Caco-2 (cell line): ENCODE results near the gene MEGF11. TPM values are rescaled to one million over a fixed set of nuclear protein-coding genes. Genes with fewer than 3 reads are reported as not detected.

Experiments
- BruUV-seq: library from RNA; stranded (reverse); fragments of 400-500 nt; replicated peaks from 2 replicates; lab custom pipeline; 2021; lab: Mats Ljungman, UMichigan
- CTCF ChIA-PET: fragments of 300-600 bp; sonication (Branson Sonifier 250); formaldehyde crosslinking; loops from one replicate; lab custom pipeline; 2022; ENCODE audit warnings: antibody characterized with exemption; lab: Charles Lee
- POLR2A ChIA-PET: fragments of 300-600 bp; sonication (Branson Sonifier 250); formaldehyde crosslinking; loops from one replicate; lab custom pipeline; 2022; ENCODE audit warnings: antibody characterized with exemption; lab: Charles Lee
- DNase-seq, 2 experiments: peaks; one replicate each; pipeline versions ENCODE4 v3.0.0 to v3.0.0-alpha.2; 2020 to 2022
- H3K27me3 ChIP-seq: replicated peaks from 2 replicates; pipeline ENCODE4 v1.6.0; 2011; ENCODE audit warnings: low read length; ENCODE audit not compliant: control insufficient read depth, insufficient read depth
- H3K36me3 ChIP-seq: 2 replicates; pipeline ENCODE4 v1.5.1; 2011; ENCODE audit warnings: low read length; ENCODE audit not compliant: control insufficient read depth, insufficient read depth
- H3K4me1 ChIP-seq: fragments of 250-450 bp; sonication (Bioruptor Pico); 2 replicates; pipeline ENCODE4 v1.5.1; 2020; ENCODE audit warnings: mild to moderate bottlenecking
- H3K4me3 ChIP-seq: 2 replicates; pipeline ENCODE4 v1.5.1; 2011; ENCODE audit warnings: low read depth, mild to moderate bottlenecking, control low read depth, low read length
- H3K9me3 ChIP-seq: fragments of 250-450 bp; sonication (Bioruptor Pico); 2 replicates; pipeline ENCODE4 v1.5.1; 2020; ENCODE audit warnings: mild to moderate bottlenecking, moderate library complexity
- H3K27ac Mint-ChIP-seq: one replicate; pipeline ENCODE4 v1.8.0; 2022; ENCODE audit warnings: mixed read lengths; ENCODE audit not compliant: unreplicated experiment
- H3K27me3 Mint-ChIP-seq: one replicate; pipeline ENCODE4 v1.8.0; 2022; ENCODE audit warnings: mixed read lengths; ENCODE audit not compliant: insufficient read depth, unreplicated experiment
- H3K36me3 Mint-ChIP-seq: one replicate; pipeline ENCODE4 v1.8.0; 2022; ENCODE audit warnings: mild to moderate bottlenecking, mixed read lengths; ENCODE audit not compliant: insufficient read depth, unreplicated experiment
- H3K4me1 Mint-ChIP-seq: one replicate; pipeline ENCODE4 v1.8.0; 2022; ENCODE audit warnings: low read depth, mixed read lengths; ENCODE audit not compliant: unreplicated experiment
- H3K4me3 Mint-ChIP-seq: one replicate; pipeline ENCODE4 v1.8.0; 2022; ENCODE audit warnings: mild to moderate bottlenecking, moderate library complexity, mixed read lengths; ENCODE audit not compliant: unreplicated experiment
- H3K9me3 Mint-ChIP-seq: one replicate; pipeline ENCODE4 v1.8.0; 2022; ENCODE audit warnings: mixed read lengths; ENCODE audit not compliant: unreplicated experiment
- CTCF ChIP-seq, 2 experiments: fragments of 200-600 bp in 1 of 2; IDR thresholded peaks; 1 replicate in 1 of 2; 2 replicates in 1 of 2; pipeline versions ENCODE4 v1.5.1 to v1.8.0; 2011 to 2022; ENCODE audit warnings: antibody characterized with exemption in 1 of 2, control low read depth in 1 of 2, inconsistent platforms in 1 of 2, low read depth in 1 of 2, low read length in 1 of 2, mild to moderate bottlenecking in 1 of 2, moderate library complexity in 1 of 2; ENCODE audit not compliant: insufficient read depth in 1 of 2, severe bottlenecking in 1 of 2, unreplicated experiment in 1 of 2
- intact Hi-C: fragments of 100-400 bp; cut with micrococcal nuclease; formaldehyde crosslinking; loops from one replicate; pipeline ENCODE4 v1.10.0; 2022; ENCODE audit not compliant: unreplicated experiment
- total RNA-seq: library from RNA; stranded (reverse); gene quantifications from 2 replicates; pipeline ENCODE4 v1.2.3, GENCODE V29; 2022

Gene MEGF11
- total RNA-seq, 1 experiment from 2014 or later = 0.66 TPM

GRCh38 chr15:65920825-65921309 lies 332.7 kb downstream of the MEGF11 start:
- no peaks in the 10 kb centered on the region for H3K27me3 ChIP-seq
- ChIA-PET CTCF (interaction anchor here (0.5 to 1.0 kb wide), 2 partner anchors 96 to 555 kb away, joined by 3 to 6 read pairs; no protein-coding TSS in a partner anchor), POLR2A (no interaction called here)
- H3K4me1 Mint-ChIP-seq = no peaks in the 10 kb centered on the region
- no peaks in the 10 kb centered on the region; the same call in 1 of the 2 replicates for H3K4me1 ChIP-seq
- intact Hi-C loops = no loop called here
- H3K9me3 ChIP-seq = no peaks in the 10 kb centered on the region
- peaks cover 6% of the 10 kb centered on the region for H3K36me3 Mint-ChIP-seq
- TF ChIP-seq CTCF (IDR thresholded peaks at IDR 0.05; ENCODE audit: insufficient read depth in 1 of 2, low read depth in 1 of 2, low read length in 1 of 2, severe bottlenecking in 1 of 2, unreplicated experiment in 1 of 2) = no peak
- no peak overlapping the region for H3K27ac Mint-ChIP-seq
- no TSS peak for BruUV-seq
- no peaks in the 10 kb centered on the region for H3K27me3 Mint-ChIP-seq
- H3K4me3 Mint-ChIP-seq = no peak overlapping the region
- no peaks in the 10 kb centered on the region for H3K9me3 Mint-ChIP-seq
- no peak for DNase-seq
- H3K36me3 ChIP-seq = 0 out of 2 replicates have a peak, but pooled peaks cover 1% of the 10 kb centered on the region
- no peak overlapping the region for H3K4me3 ChIP-seq

GRCh38 chr15:65920121-65920520 lies 333.4 kb downstream of the MEGF11 start:
- Histone ChIP-seq H3K9me3 (no peaks in the 10 kb centered on the region), H3K4me1 (no peaks in the 10 kb centered on the region; the same call in 1 of the 2 replicates), H3K4me3 (no peak overlapping the region), H3K27me3 (no peaks in the 10 kb centered on the region), H3K36me3 (0 out of 2 replicates have a peak, but pooled peaks cover 1% of the 10 kb centered on the region)
- no peak overlapping the region for H3K27ac Mint-ChIP-seq
- BruUV-seq = no TSS peak
- POLR2A ChIA-PET = no interaction called here
- intact Hi-C loops = no loop called here
- no peak overlapping the region for H3K4me3 Mint-ChIP-seq
- peaks cover 6% of the 10 kb centered on the region for H3K36me3 Mint-ChIP-seq
- no peak for TF ChIP-seq CTCF (IDR thresholded peaks at IDR 0.05; ENCODE audit: insufficient read depth in 1 of 2, low read depth in 1 of 2, low read length in 1 of 2, severe bottlenecking in 1 of 2, unreplicated experiment in 1 of 2)
- CTCF ChIA-PET = no interaction called here
- DNase-seq = no peak
- H3K27me3 Mint-ChIP-seq = no peaks in the 10 kb centered on the region
- H3K4me1 Mint-ChIP-seq = no peaks in the 10 kb centered on the region
- no peaks in the 10 kb centered on the region for H3K9me3 Mint-ChIP-seq

- no peak for DNase-seq
- POLR2A ChIA-PET = no interaction called here
- Histone ChIP-seq H3K4me3 (no peak overlapping the region), H3K4me1 (no peaks in the 10 kb centered on the region; the same call in 1 of the 2 replicates), H3K27me3 (no peaks in the 10 kb centered on the region), H3K9me3 (no peaks in the 10 kb centered on the region), H3K36me3 (0 out of 2 replicates have a peak, but pooled peaks cover 1% of the 10 kb centered on the region)
- Mint-ChIP-seq H3K27me3 (no peaks in the 10 kb centered on the region), H3K4me1 (no peaks in the 10 kb centered on the region), H3K9me3 (no peaks in the 10 kb centered on the region), H3K4me3 (no peak overlapping the region), H3K27ac (no peak overlapping the region), H3K36me3 (peaks cover 6% of the 10 kb centered on the region)
- intact Hi-C loops = loop anchor here (5.0 kb wide), 1 partner anchor 368 kb away; no protein-coding TSS in a partner anchor
- TF ChIP-seq CTCF (IDR thresholded peaks at IDR 0.05; ENCODE audit: insufficient read depth in 1 of 2, low read depth in 1 of 2, low read length in 1 of 2, severe bottlenecking in 1 of 2, unreplicated experiment in 1 of 2) = no peak
- no TSS peak for BruUV-seq
- CTCF ChIA-PET = no interaction called here
Observed at GRCh38 chr15:65919353-65919752, 334.2 kb downstream of the MEGF11 start.
